Stimulated activated naive CD8-positive, alpha-beta T cell treated with anti-CD3 and anti-CD28 coated beads, Interleukin-15, amount 100 ng/mL, for 72 hours (primary cell): ENCODE measurements around the gene PTPRU.
"Not testable (repeated sequence)": the region's sequence is repeated elsewhere in the genome, so short reads cannot be mapped to it uniquely, and the experiment has no call there.

Experiments used
- ATAC-seq: fragments of 150-1000 bp; cut with Tn5 transposase; 2 replicates; pipeline ENCODE4 v1.10.0; 2021; ENCODE audit warnings: mild to moderate bottlenecking, moderate library complexity
- DNase-seq, 2 donors: peaks; one replicate each; pipeline ENCODE4 v3.0.0; 2021 to 2022
- H3K27ac Mint-ChIP-seq, 2 donors: one replicate each; pipeline ENCODE4 v1.8.0; 2022; ENCODE audit warnings: mild to moderate bottlenecking in 2 of 2, mixed read lengths in 2 of 2, moderate library complexity in 2 of 2
- H3K27me3 Mint-ChIP-seq: one replicate; pipeline ENCODE4 v1.8.0; 2022; ENCODE audit warnings: mixed read lengths
- H3K4me1 Mint-ChIP-seq: one replicate; pipeline ENCODE4 v1.8.0; 2022; ENCODE audit warnings: mild to moderate bottlenecking, mixed read lengths
- H3K4me3 Mint-ChIP-seq, 2 donors: one replicate each; pipeline ENCODE4 v1.8.0; 2022; ENCODE audit warnings: mild to moderate bottlenecking in 2 of 2, mixed read lengths in 2 of 2, moderate library complexity in 1 of 2
- H3K9me3 Mint-ChIP-seq, 2 donors: one replicate each; pipeline ENCODE4 v1.8.0; 2022; ENCODE audit warnings: mixed read lengths in 2 of 2

The PTPRU gene

DNA sequence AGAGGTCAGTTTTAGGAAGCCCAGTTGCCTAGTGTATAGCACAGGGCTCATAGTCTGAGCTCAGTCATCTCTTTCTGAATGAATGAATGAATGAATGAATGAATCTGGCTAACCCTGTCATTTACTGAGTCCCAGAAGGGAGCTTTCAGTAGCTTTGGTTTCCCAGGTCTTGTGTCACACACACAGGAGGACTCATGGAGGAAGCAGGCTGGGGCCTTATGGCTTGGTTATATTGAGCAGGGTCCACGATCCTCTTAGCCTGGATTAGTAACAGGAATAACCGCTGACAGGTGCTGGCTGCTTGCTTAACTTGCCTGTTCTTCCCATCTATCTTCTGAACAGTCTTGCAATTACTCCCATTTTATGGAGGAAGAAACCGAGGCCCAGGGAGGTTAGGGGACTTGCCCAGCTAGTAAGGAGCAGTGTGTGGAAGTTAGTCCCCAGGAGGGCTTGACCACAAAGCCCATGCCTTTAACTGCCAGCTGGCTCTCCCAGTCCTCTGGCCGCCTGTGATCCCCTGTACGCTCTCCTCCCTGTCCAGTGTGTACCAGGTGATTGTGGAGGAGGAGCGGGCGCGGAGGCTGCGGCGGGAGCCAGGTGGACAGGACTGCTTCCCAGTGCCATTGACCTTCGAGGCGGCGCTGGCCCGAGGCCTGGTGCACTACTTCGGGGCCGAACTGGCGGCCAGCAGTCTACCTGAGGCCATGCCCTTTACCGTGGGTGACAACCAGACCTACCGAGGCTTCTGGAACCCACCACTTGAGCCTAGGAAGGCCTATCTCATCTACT, 46.0 kb downstream of the PTPRU start:
- Mint-ChIP-seq H3K27ac (no peak overlapping the region), H3K4me3 (no peak overlapping the region), H3K4me1 (peaks cover 8% of the 10 kb centered on the region), H3K27me3 (no peaks in the 10 kb centered on the region), H3K9me3 (no peaks in the 10 kb centered on the region)
- ATAC-seq = no peak
- no peak for DNase-seq

DNA sequence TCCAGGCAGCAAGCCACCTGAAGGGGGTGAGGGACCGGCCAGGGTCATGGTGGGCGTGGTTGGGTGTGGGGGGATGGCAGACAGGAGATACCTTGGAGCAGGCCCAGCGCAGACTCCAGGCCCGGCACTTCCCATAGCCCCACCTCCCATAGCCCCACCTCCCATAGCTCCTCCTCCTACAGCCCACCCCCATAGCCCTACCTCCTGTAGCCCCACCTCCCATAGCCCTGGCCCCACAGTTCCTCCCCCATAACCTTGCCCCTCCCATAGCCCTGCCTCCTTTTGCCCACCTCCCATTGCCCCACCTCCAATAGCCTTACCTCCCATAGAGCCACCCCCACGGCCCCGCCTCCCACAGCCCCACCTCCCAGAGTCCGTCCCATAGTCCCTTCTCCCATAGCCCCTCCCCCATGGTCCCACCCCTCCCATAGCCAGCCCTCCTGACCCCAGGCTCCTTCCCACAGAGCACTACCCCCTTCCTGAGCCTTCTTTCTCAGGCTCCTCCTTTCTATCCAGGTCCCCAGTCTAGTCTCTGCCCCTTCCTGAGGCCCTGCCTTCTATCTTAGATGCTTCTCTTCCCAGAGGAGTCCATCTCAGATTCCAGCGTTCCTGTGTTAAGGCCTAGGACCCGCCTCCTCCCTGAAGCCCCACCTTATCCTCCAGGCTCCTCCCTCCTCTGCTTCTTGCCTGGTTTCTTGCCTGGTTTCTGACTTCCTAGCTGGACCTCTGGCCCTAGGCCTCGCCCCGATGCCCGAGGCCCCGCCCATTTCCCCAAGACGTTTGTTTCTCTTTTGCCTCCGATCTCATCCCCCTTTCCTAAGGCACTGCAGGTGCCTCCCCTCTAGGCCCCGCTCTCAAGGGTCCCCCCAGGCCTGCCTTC, 46.8 kb downstream of the PTPRU start:
- DNase-seq (no peak), ATAC-seq (peak; percentile 52)
- H3K4me3 Mint-ChIP-seq = peak overlapping the region; percentile 3 to 60
- peaks cover 8% of the 10 kb centered on the region for H3K4me1 Mint-ChIP-seq
- peak overlapping the region; percentile 19 to 49 for H3K27ac Mint-ChIP-seq
- H3K27me3 Mint-ChIP-seq = no peaks in the 10 kb centered on the region
- H3K9me3 Mint-ChIP-seq = no peaks in the 10 kb centered on the region

DNA sequence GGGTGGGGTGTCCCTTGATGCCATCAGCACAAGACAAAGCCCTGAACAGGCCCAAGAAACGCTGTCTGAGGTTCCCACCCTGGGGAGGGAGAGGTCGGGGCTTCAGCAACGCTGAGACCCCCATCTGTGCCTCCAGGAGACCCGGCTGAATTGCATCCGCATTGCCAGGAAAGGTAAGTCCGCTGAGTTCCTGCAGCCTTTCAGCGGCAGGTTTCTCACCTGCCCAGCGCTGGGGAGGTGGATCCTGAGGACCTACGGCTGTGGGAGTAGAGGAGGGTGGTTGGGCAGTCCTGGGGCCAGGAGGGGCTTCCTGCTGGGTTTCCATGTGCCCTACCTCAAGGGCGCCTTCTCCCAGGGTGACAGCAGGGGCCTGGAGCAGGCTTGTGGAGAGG, 47.5 kb downstream of the PTPRU start:
- Mint-ChIP-seq H3K9me3 (no peaks in the 10 kb centered on the region), H3K27me3 (no peaks in the 10 kb centered on the region), H3K4me1 (peaks cover 8% of the 10 kb centered on the region), H3K4me3 (no peak overlapping the region), H3K27ac (peak overlapping the region; percentile 19 to 49)
- ATAC-seq (no peak), DNase-seq (no peak)

DNA sequence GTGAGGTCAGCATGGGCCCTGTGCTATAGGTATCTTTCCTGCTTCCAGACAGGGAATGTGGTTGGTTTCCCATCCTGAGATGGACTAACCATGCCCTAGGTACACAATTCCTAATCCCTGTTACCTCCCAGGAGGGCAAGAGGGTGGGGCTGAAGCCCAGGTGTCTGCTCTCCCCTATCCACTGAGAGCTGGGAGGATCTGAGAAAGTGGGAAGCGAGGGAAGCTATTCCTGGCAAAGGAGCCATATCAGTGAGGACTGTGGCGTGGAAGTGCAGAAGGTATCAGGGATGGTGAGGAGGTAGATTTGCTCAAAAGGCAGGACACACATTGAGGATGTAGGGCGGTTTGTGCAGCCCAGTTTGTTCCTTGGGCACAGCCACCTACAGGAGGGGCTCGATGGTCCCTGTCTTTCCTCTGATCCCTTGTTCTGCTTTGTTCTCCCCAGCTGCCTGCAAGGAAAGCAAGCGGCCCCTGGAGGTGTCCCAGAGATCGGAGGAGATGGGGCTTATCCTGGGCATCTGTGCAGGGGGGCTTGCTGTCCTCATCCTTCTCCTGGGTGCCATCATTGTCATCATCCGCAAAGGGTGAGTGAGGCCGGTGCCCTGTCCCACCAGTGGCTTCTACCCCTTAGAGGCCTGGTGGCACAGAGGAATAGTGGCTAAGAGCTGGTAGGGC, 48.1 kb downstream of the PTPRU start:
- H3K27ac Mint-ChIP-seq = peak overlapping the region in 1 of 2 donors; percentile 30
- no peaks in the 10 kb centered on the region for H3K9me3 Mint-ChIP-seq
- no peaks in the 10 kb centered on the region for H3K27me3 Mint-ChIP-seq
- ATAC-seq (no peak), DNase-seq (no peak)
- peaks cover 8% of the 10 kb centered on the region for H3K4me1 Mint-ChIP-seq
- no peak overlapping the region for H3K4me3 Mint-ChIP-seq

DNA sequence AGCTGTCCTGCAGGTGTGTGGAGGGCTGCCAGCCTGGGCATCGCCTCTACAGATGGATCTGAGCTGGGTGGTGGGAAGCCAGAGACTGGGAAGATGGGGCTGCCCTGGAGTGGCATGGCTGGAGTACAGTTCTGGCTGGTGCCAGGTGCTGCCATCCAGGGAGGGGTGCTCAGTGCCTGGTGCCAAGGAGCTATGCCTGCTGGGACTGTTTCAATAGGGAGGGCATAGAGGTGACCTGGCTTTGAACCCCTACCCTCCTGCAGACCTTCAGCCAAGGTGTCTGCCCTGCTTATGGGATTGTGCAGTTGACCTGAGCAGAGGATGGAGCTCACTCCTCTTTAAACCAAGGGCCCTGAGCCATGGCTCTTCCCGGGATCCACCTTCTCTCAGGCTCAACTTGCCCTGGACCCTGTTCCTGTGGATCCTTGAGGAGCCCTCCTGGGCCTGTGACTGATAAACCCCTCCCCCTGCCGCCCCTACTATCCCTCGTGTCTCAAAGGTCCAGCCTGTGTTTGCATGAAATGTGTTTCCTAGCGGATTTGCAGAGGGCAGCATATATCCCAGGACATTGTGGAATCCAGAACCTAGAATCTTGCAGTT, 48.7 kb downstream of the PTPRU start:
- no peak for DNase-seq
- Mint-ChIP-seq H3K27ac (peak overlapping the region in 1 of 2 donors; percentile 30), H3K4me3 (no peak overlapping the region), H3K9me3 (no peaks in the 10 kb centered on the region), H3K27me3 (no peaks in the 10 kb centered on the region), H3K4me1 (peaks cover 8% of the 10 kb centered on the region)
- ATAC-seq = no peak

DNA sequence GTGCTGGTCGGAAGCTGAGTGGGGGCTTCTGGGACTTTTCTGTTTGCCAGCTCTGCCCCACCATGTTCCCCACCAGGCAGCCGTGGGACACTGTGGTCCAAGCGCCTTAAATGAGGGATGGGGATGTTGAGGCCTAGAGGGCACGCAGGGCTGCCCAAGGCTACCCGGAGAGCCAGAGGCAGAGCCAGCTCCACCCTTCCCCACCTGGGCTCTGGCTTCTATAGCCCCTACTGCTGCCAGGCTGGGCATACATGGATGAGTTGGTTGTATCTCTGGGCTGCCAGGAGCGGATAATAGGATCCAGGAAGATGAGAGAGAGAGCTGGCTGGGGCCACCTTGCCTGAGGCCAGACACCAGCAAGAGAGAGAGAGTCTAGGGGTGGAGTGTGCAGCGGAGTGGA, 49.4 kb downstream of the PTPRU start:
- no peaks in the 10 kb centered on the region for H3K27me3 Mint-ChIP-seq
- H3K4me3 Mint-ChIP-seq = no peak overlapping the region
- no peak for DNase-seq
- ATAC-seq = no peak
- H3K4me1 Mint-ChIP-seq = peaks cover 8% of the 10 kb centered on the region
- H3K27ac Mint-ChIP-seq = no peak overlapping the region
- no peaks in the 10 kb centered on the region for H3K9me3 Mint-ChIP-seq

DNA sequence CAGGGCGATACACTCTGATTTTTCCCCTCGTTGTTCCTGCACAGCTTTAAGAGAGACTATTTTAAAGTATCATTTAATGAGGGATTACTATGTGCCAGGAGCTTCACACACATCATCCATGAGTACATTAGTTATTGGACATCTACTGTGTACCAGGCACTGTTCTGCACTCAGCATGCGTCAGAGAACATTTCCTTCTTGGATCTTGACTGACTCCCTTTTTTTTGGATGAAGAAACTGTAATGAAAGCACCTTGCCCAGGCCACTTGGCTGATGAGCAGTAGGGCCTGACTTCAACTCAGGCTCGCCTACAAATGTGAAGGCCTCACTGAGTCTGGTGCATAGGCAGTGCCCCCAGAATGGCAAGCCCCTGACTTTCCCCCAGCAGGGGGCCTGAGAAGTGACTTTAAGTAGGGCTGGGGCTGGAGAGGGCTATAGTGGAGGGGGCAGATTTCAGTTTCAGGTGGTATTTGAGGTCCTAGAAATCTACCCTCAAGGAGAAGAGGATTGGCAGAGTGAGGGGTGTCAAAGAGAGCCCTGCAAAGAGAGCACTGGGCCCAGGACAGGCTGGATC, 50.0 kb downstream of the PTPRU start:
- no peaks in the 10 kb centered on the region for H3K27me3 Mint-ChIP-seq
- no peak overlapping the region for H3K4me3 Mint-ChIP-seq
- H3K4me1 Mint-ChIP-seq = peaks cover 8% of the 10 kb centered on the region
- ATAC-seq (no peak), DNase-seq (no peak)
- no peak overlapping the region for H3K27ac Mint-ChIP-seq
- no peaks in the 10 kb centered on the region for H3K9me3 Mint-ChIP-seq

DNA sequence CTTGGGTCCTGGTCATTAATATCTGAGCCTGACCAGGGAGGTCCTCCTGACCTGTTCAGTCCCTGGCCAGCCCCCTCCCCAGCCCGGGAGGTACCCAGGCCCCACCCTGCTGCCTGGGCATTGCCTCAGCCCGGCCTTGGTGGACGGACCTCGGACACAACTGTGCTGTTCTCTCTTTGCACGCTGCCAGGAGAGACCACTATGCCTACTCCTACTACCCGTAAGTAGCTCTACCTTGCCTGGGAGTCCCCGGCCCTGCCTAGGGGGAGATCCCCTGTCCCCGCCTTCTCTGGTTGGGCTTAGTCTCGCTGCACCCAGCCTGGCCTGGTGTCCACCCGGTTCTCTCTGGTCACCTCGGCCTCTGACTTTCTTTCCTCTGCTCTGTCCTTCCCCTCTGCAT, 53.2 kb downstream of the PTPRU start:
- ATAC-seq = no peak

DNA sequence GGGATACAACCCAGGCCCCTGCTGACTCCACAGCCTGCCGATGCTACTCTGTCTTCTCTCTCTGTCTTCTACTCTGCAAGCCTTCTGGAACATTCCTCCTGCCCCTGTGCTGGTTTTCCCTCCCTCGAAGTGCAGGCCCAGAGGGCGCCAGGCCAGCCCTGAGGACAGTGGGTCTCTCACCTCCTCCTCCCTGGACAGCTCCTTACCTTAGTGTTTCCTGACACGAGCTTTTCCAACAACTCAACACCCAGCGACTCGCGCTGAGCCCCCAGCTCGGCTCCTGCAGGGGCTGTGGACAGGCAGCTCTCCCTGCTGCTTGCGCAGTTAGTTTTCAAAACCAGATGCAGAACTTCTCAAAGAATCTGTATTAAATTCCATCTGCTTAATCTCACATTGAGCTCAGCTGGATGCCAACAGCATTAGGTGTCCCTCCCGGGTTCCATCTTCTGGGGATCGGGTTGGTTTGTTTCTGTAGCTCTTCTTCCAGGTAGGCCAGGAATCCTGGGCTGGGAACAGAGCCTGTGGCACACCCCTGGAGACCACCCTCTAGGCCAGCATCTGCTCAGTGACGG, 54.2 kb downstream of the PTPRU start:
- Mint-ChIP-seq H3K9me3 (no peaks in the 10 kb centered on the region), H3K27me3 (no peaks in the 10 kb centered on the region), H3K4me1 (no peaks in the 10 kb centered on the region), H3K4me3 (no peak overlapping the region), H3K27ac (peak overlapping the region in 1 of 2 donors; percentile 88)
- no peak for DNase-seq
- no peak for ATAC-seq

More for the DNA sequence above, 53.2 kb downstream of the PTPRU start:
- no peak overlapping the region for H3K27ac Mint-ChIP-seq
- H3K4me3 Mint-ChIP-seq = no peak overlapping the region
- H3K4me1 Mint-ChIP-seq = no peaks in the 10 kb centered on the region
- no peaks in the 10 kb centered on the region for H3K9me3 Mint-ChIP-seq
- no peak for DNase-seq
- no peaks in the 10 kb centered on the region for H3K27me3 Mint-ChIP-seq

DNA sequence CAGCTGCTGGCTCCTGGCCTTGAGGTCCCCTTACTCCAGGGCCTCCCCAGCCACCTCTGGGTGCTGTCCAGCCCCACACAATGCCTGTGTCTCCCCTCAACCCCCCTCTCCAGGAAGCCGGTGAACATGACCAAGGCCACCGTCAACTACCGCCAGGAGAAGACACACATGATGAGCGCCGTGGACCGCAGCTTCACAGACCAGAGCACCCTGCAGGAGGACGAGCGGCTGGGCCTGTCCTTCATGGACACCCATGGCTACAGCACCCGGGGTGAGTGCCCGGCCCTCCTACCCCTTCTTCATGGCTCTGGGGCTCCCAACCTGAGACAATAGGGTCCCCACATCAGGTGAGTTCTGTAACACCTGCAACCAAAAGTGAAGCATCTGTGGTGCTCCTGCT, 55.4 kb downstream of the PTPRU start:
- H3K9me3 Mint-ChIP-seq = no peaks in the 10 kb centered on the region
- DNase-seq (no peak), ATAC-seq (no peak)
- no peaks in the 10 kb centered on the region for H3K27me3 Mint-ChIP-seq
- H3K4me3 Mint-ChIP-seq = no peak overlapping the region
- H3K27ac Mint-ChIP-seq = no peak overlapping the region
- no peaks in the 10 kb centered on the region for H3K4me1 Mint-ChIP-seq

DNA sequence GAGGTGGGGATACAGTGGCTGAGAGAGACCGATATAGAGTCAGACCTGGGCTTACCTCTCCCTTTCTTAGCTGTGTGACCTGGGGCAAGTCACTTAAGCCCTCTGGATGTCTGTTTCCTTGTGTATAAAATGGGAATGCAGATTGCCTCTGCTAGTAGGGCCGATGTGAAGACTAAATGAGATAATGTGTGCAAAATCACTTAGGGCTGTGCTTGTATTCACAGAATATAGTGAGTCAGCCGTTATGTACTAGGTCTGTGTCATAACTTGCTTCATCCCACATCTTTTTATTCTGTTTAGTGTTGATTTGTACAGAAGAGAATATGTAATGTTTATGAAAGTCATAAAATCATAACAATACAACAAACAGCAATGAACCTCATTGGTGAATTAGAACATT, 56.0 kb downstream of the PTPRU start:
- Mint-ChIP-seq H3K27ac (no peak overlapping the region), H3K4me1 (no peaks in the 10 kb centered on the region), H3K27me3 (peaks cover 4% of the 10 kb centered on the region), H3K9me3 (no peaks in the 10 kb centered on the region), H3K4me3 (no peak overlapping the region)
- ATAC-seq (no peak), DNase-seq (no peak)

DNA sequence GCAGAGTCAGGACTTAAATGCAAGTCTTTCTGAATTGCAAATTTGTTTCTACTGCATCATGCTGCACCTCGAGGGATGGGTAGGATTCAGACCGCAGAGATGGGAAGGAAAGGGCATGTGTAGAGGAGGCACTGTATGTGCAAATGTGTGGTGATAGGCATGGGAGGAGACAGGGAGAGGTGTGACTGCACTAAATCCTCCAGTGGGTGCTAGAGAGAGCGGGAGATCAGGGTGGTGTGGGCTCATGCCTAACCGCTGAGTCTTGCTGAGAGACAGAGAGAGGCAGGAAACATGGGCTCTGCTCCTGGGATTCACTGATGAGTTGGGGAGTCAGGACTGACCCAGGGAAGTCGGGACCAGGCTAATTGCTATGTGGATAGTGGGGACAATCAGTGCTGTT, 61.1 kb downstream of the PTPRU start:
- DNase-seq (no peak), ATAC-seq (no peak)
- Mint-ChIP-seq H3K9me3 (no peaks in the 10 kb centered on the region), H3K27me3 (peaks cover 11% of the 10 kb centered on the region), H3K4me3 (no peak overlapping the region), H3K4me1 (no peaks in the 10 kb centered on the region), H3K27ac (peak overlapping the region in 1 of 2 donors; percentile 4)

DNA sequence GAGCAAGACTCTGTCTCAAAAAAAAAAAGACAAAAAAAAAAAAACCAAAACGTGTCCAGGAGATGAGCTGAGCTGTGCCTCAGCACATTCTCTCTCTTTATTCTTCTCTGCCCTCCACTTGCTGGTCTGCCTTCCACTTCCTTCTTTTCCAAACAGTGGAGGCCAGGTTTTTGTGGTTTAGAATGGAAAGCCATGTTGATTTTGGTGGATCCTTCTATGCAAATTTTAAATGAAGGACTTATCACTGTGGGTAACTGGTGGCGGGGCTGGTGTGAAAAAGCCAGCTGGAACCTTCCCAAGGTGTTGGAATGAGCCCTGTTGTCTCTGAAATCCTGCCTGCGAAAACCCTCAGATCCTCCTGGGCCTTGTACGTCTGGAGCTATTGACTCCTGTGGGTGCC, 61.9 kb downstream of the PTPRU start:
- Mint-ChIP-seq H3K27me3 (peaks cover 11% of the 10 kb centered on the region), H3K27ac (no peak overlapping the region), H3K4me1 (no peaks in the 10 kb centered on the region), H3K4me3 (no peak overlapping the region), H3K9me3 (no peaks in the 10 kb centered on the region)
- ATAC-seq (no peak), DNase-seq (no peak)

DNA sequence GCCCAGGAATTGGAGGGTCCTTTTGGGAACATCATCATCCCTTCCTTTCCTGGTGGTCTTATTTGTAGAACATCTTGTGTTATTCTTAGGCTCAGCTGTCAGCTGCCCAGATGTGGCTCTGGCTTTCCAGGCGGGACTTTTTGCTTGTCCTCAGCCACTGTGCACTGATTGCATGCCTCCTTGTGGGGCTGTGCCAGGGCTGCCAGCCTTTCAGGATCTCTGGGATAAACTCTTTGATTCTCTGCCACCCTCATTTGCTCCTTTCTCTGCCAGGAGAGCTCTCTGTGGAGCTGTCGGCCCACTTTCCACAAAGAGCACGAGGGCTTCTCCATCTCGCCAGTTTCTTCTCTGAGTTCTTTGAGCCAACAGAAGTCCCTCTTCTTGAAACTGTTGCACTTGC, 63.1 kb downstream of the PTPRU start:
- no peaks in the 10 kb centered on the region for H3K9me3 Mint-ChIP-seq
- H3K27ac Mint-ChIP-seq = no peak overlapping the region
- no peak overlapping the region for H3K4me3 Mint-ChIP-seq
- no peak for ATAC-seq
- H3K4me1 Mint-ChIP-seq = no peaks in the 10 kb centered on the region
- no peak for DNase-seq
- H3K27me3 Mint-ChIP-seq = peaks cover 11% of the 10 kb centered on the region

DNA sequence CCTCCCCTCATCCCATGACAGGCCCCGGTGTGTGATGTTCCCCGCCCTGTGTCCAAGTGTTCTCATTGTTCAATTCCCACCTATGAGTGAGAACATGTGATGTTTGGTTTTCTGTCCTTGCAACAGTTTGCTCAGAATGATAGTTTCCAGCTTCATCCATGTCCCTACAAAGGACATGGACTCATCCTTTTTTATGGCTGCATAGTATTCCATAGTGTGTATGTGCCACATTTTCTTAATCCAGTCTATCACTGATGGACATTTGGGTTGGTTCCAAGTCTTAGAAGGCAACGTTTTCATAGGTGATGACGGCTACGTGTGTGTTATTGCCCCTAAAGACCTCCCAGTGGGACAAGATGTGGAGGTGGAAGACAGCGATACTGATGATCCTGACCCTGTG, 65.4 kb downstream of the PTPRU start:
- H3K27me3 Mint-ChIP-seq = peaks cover 11% of the 10 kb centered on the region
- H3K4me3 Mint-ChIP-seq, H3K9me3 Mint-ChIP-seq, DNase-seq, H3K4me1 Mint-ChIP-seq, H3K27ac Mint-ChIP-seq, ATAC-seq: not testable (repeated sequence)
